ENCODE measurements around the gene MRPL39. TPM values are rescaled to one million over a fixed set of nuclear protein-coding genes. Genes with fewer than 3 reads are reported as not detected.

MRPL39 gene
- total and polyA plus RNA-seq, 9 of the 15 experiments (the other 6 are each of a cell fraction or from before 2014, with no cell fraction given), result 65.4 to 247 (median 105) TPM

DNA sequence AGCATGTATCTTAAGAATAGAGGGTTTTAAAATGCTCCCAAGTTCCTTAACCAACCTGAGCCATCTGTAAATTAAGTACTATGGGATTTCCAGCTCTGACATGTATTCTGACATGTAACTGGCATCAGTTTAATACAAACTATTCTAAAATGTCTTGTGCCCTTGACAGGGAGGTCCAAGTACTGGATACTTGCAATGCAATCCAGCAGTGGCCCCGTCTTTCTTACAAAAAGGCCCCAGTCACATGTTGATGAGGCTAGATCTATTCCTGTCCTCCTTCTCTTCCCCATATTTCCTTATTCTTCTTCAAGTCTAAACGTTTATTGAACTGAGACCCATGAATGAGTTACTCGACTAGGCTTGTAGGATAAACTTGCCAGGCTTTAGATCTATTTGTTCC, 46.4 kb downstream of the MRPL39 start:
- ChIA-PET POLR2A (interaction anchor here (0.6 kb wide), 1 partner anchor 300 kb away, joined by 3 read pairs; no protein-coding TSS in a partner anchor), CTCF (ENCODE audit: low intra/inter-chr PET ratio) (no interaction called here)
- Histone ChIP-seq H3K9ac (ENCODE audit: insufficient read depth in 1 of 2, low read depth in 2 of 2, low read length in 2 of 2) (no peak overlapping the region), H2AFZ (ENCODE audit: low read depth, low read length) (no peak overlapping the region), H3K4me2 (ENCODE audit: insufficient read depth, low read length) (no peak overlapping the region), H3K27me3 (ENCODE audit: control insufficient read depth in 2 of 2, insufficient read depth in 2 of 2, low read length in 2 of 2) (no peaks in the 10 kb centered on the region), H3K9me3 (replicated peaks; ENCODE audit: control insufficient read depth, insufficient read depth, low read depth, low read length) (no peaks in the 10 kb centered on the region), H3K79me2 (ENCODE audit: control insufficient read depth, insufficient read depth, low read length) (no peaks in the 10 kb centered on the region), H4K20me1 (replicated peaks; ENCODE audit: control insufficient read depth, insufficient read depth, low read length) (no peaks in the 10 kb centered on the region), H3K4me1 (replicated peaks in 1 of 2; ENCODE audit: control insufficient read depth in 2 of 2, insufficient read depth in 2 of 2, low read length in 2 of 2) (no peaks in the 10 kb centered on the region), H3K36me3 (ENCODE audit: control insufficient read depth, insufficient read depth, low read length) (no peaks in the 10 kb centered on the region), H3K9me1 (ENCODE audit: control insufficient read depth, insufficient read depth, low read length) (no peaks in the 10 kb centered on the region), H3K4me3 (no peak overlapping the region), H3K27ac (ENCODE audit: extremely low read depth, low read depth, low read length) (no peak overlapping the region)
- intact Hi-C loops (cut with micrococcal nuclease) (no loop called here), in situ Hi-C loops (cut with MboI) (no loop called here)
- BruUV-seq (replicated peaks), result no TSS peak
- no peak for FAIRE-seq
- ATAC-seq, result no peak
- no peak for DNase-seq (ENCODE audit: extremely low read depth in 1 of 4, low spot score in 3 of 4)
- 3% methylated on average over 3 of the region's 3 CpGs for WGBS (ENCODE audit: insufficient coverage, low coverage, missing lambda C conversion rate)
- no peak for TF ChIP-seq RUNX1 (IDR thresholded peaks at IDR 0.05; ENCODE audit: low read depth)
- no peak for TF ChIP-seq SMC3 (conservative IDR thresholded peaks at IDR 0.05; ENCODE audit: insufficient read depth, low read depth, low read length)
- TF ChIP-seq, protein P1, sequence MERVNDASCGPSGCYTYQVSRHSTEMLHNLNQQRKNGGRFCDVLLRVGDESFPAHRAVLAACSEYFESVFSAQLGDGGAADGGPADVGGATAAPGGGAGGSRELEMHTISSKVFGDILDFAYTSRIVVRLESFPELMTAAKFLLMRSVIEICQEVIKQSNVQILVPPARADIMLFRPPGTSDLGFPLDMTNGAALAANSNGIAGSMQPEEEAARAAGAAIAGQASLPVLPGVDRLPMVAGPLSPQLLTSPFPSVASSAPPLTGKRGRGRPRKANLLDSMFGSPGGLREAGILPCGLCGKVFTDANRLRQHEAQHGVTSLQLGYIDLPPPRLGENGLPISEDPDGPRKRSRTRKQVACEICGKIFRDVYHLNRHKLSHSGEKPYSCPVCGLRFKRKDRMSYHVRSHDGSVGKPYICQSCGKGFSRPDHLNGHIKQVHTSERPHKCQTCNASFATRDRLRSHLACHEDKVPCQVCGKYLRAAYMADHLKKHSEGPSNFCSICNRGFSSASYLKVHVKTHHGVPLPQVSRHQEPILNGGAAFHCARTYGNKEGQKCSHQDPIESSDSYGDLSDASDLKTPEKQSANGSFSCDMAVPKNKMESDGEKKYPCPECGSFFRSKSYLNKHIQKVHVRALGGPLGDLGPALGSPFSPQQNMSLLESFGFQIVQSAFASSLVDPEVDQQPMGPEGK (CRISPR knock-in tag; IDR thresholded peaks at IDR 0.05; ENCODE audit: borderline replicate concordance), result no peak
- TF ChIP-seq, protein P2, sequence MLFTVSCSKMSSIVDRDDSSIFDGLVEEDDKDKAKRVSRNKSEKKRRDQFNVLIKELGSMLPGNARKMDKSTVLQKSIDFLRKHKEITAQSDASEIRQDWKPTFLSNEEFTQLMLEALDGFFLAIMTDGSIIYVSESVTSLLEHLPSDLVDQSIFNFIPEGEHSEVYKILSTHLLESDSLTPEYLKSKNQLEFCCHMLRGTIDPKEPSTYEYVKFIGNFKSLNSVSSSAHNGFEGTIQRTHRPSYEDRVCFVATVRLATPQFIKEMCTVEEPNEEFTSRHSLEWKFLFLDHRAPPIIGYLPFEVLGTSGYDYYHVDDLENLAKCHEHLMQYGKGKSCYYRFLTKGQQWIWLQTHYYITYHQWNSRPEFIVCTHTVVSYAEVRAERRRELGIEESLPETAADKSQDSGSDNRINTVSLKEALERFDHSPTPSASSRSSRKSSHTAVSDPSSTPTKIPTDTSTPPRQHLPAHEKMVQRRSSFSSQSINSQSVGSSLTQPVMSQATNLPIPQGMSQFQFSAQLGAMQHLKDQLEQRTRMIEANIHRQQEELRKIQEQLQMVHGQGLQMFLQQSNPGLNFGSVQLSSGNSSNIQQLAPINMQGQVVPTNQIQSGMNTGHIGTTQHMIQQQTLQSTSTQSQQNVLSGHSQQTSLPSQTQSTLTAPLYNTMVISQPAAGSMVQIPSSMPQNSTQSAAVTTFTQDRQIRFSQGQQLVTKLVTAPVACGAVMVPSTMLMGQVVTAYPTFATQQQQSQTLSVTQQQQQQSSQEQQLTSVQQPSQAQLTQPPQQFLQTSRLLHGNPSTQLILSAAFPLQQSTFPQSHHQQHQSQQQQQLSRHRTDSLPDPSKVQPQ (CRISPR knock-in tag; IDR thresholded peaks at IDR 0.05; ENCODE audit: borderline replicate concordance), result no peak
- no peak for TF ChIP-seq ZNF224 (CRISPR knock-in tag; IDR thresholded peaks at IDR 0.05)
- TF ChIP-seq TAF9B (IDR thresholded peaks at IDR 0.05; ENCODE audit: partially characterized antibody), result no peak
- no peak for TF ChIP-seq CBX3 (IDR thresholded peaks at IDR 0.05; ENCODE audit: borderline replicate concordance in 1 of 2, low read length in 2 of 2)
- TF ChIP-seq, protein P3, sequence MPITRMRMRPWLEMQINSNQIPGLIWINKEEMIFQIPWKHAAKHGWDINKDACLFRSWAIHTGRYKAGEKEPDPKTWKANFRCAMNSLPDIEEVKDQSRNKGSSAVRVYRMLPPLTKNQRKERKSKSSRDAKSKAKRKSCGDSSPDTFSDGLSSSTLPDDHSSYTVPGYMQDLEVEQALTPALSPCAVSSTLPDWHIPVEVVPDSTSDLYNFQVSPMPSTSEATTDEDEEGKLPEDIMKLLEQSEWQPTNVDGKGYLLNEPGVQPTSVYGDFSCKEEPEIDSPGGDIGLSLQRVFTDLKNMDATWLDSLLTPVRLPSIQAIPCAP (CRISPR knock-in tag; IDR thresholded peaks at IDR 0.05; ENCODE audit: borderline replicate concordance), result no peak
- TF ChIP-seq, protein P4, sequence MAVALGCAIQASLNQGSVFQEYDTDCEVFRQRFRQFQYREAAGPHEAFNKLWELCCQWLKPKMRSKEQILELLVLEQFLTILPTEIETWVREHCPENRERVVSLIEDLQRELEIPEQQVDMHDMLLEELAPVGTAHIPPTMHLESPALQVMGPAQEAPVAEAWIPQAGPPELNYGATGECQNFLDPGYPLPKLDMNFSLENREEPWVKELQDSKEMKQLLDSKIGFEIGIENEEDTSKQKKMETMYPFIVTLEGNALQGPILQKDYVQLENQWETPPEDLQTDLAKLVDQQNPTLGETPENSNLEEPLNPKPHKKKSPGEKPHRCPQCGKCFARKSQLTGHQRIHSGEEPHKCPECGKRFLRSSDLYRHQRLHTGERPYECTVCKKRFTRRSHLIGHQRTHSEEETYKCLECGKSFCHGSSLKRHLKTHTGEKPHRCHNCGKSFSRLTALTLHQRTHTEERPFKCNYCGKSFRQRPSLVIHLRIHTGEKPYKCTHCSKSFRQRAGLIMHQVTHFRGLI (CRISPR knock-in tag; IDR thresholded peaks at IDR 0.05), result no peak
- TF ChIP-seq ZFP1 (CRISPR knock-in tag; IDR thresholded peaks at IDR 0.05), result no peak
- TF ChIP-seq, protein P5, sequence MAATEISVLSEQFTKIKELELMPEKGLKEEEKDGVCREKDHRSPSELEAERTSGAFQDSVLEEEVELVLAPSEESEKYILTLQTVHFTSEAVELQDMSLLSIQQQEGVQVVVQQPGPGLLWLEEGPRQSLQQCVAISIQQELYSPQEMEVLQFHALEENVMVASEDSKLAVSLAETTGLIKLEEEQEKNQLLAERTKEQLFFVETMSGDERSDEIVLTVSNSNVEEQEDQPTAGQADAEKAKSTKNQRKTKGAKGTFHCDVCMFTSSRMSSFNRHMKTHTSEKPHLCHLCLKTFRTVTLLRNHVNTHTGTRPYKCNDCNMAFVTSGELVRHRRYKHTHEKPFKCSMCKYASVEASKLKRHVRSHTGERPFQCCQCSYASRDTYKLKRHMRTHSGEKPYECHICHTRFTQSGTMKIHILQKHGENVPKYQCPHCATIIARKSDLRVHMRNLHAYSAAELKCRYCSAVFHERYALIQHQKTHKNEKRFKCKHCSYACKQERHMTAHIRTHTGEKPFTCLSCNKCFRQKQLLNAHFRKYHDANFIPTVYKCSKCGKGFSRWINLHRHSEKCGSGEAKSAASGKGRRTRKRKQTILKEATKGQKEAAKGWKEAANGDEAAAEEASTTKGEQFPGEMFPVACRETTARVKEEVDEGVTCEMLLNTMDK (IDR thresholded peaks at IDR 0.05; ENCODE audit: borderline replicate concordance, insufficient read depth, low read depth, low read length, poor library complexity, severe bottlenecking), result no peak
- TF ChIP-seq ESRRA (IDR thresholded peaks at IDR 0.05; ENCODE audit: borderline replicate concordance, low read depth), result no peak
- TF ChIP-seq MEF2D (tag; conservative IDR thresholded peaks at IDR 0.05; ENCODE audit: low read depth), result no peak
